Breast epithelium (tissue), 4 donors: ENCODE results near the gene SNX25. TPM values are rescaled to one million over a fixed set of nuclear protein-coding genes. Genes with fewer than 3 reads are reported as not detected.
A peak's percentile ranks its signal among the peaks of the same experiment; 100 is the strongest.

Source experiments
- DNase-seq, 2 donors: peaks; one replicate each; pipeline ENCODE4 v3.0.0-alpha.2; 2019; ENCODE audit warnings: low spot score in 2 of 2
- H3K27ac ChIP-seq, 2 donors: fragments of 200-600 bp; sonication (generic) in 1 of 2; one replicate each; pipeline ENCODE4 v1.5.1; 2016 to 2019; ENCODE audit warnings: mild to moderate bottlenecking in 1 of 2
- H3K27me3 ChIP-seq, 2 donors: fragments of 200-600 bp; sonication (generic) in 1 of 2; one replicate each; pipeline versions ENCODE4 v1.5.1 to v1.6.0; 2017 to 2019; ENCODE audit warnings: control low read depth in 1 of 2, mild to moderate bottlenecking in 1 of 2
- H3K36me3 ChIP-seq: fragments of 200-600 bp; one replicate; pipeline ENCODE4 v1.5.1; 2019
- H3K4me1 ChIP-seq, 2 donors: fragments of 200-600 bp; sonication (generic); one replicate each; pipeline ENCODE4 v1.5.1; 2016 to 2019; ENCODE audit warnings: control low read depth in 1 of 2
- H3K4me3 ChIP-seq, 3 donors: fragments of 200-600 bp; sonication (generic); 1 replicate in 2 of 3; 2 replicates in 1 of 3; pipeline ENCODE4 v1.5.1; 2016 to 2019; ENCODE audit warnings: mild to moderate bottlenecking in 3 of 3, moderate library complexity in 2 of 3
- H3K9me3 ChIP-seq, 2 donors: fragments of 200-600 bp; sonication (generic) in 1 of 2; one replicate each; pipeline ENCODE4 v1.5.1; 2016 to 2019; ENCODE audit warnings: control low read depth in 1 of 2
- POLR2A ChIP-seq: fragments of 450-650 bp; IDR thresholded peaks from one replicate; pipeline ENCODE4 v1.6.1; 2016; ENCODE audit warnings: antibody characterized with exemption, mild to moderate bottlenecking, moderate library complexity
- POLR2AphosphoS5 ChIP-seq, 3 donors: sonication (generic); formaldehyde crosslinking; IDR thresholded peaks; one replicate each; pipeline ENCODE4 v1.6.1; 2017; ENCODE audit warnings: antibody characterized with exemption in 3 of 3
- intact Hi-C: fragments of 100-400 bp; cut with DNase I; formaldehyde crosslinking; loops from one replicate; pipeline ENCODE4 v1.15.1; 2023; ENCODE audit warnings: low total_unique reads
- total RNA-seq, 3 donors: library from RNA; depleted of rRNA; stranded (reverse); fragments of >200 nt; gene quantifications; one replicate each; pipeline ENCODE4 v1.1.0, GENCODE V29; 2016
- TF ChIP-seq, protein P1 (sequence below), 3 donors: fragments of 450-650 bp; IDR thresholded peaks; one replicate each; pipeline ENCODE4 v1.5.1; 2016 to 2017; ENCODE audit warnings: antibody characterized with exemption in 3 of 3, mild to moderate bottlenecking in 3 of 3, moderate library complexity in 3 of 3

The SNX25 gene
- total RNA-seq, 3 donors from 2014 or later, result 16.8 to 30.1 (median 29.8) TPM

GRCh38 chr4:185379326-185380295, 170.2 kb downstream of the SNX25 start:
- H3K27me3 ChIP-seq, result no peaks in the 10 kb centered on the region

DNA sequence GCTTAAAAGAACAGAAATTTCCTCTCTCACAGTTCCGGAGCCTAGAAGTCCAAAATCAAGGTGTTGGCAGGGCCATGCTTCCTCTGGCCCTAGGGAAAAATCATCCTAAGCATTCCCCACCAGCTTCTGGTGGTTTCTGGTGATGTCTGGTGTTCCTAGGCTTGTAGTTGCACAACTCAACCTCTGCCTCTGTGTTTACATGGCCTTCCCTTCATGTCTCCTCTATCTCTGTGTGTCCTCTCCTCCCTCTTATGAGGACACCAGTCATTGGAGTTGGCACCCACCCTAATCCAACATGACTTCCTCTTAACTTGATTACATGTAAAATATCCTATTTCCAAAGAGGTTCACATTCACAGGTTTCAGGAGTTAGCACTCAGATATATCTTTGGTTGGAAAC, 170.9 kb downstream of the SNX25 start:
- no peak for DNase-seq
- H3K36me3 ChIP-seq, result no peaks in the 10 kb centered on the region
- no peaks in the 10 kb centered on the region for H3K27me3 ChIP-seq
- no peak for TF ChIP-seq POLR2A
- no peak for TF ChIP-seq POLR2AphosphoS5 (IDR thresholded peaks at IDR 0.05)
- TF ChIP-seq, protein P1, sequence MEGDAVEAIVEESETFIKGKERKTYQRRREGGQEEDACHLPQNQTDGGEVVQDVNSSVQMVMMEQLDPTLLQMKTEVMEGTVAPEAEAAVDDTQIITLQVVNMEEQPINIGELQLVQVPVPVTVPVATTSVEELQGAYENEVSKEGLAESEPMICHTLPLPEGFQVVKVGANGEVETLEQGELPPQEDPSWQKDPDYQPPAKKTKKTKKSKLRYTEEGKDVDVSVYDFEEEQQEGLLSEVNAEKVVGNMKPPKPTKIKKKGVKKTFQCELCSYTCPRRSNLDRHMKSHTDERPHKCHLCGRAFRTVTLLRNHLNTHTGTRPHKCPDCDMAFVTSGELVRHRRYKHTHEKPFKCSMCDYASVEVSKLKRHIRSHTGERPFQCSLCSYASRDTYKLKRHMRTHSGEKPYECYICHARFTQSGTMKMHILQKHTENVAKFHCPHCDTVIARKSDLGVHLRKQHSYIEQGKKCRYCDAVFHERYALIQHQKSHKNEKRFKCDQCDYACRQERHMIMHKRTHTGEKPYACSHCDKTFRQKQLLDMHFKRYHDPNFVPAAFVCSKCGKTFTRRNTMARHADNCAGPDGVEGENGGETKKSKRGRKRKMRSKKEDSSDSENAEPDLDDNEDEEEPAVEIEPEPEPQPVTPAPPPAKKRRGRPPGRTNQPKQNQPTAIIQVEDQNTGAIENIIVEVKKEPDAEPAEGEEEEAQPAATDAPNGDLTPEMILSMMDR (IDR thresholded peaks at IDR 0.05), result no peak
- no peaks in the 10 kb centered on the region for H3K9me3 ChIP-seq
- intact Hi-C loops, result no loop called here
- no peaks in the 10 kb centered on the region for H3K4me1 ChIP-seq
- H3K27ac ChIP-seq, result peak overlapping the region; percentile 46 to 75
- H3K4me3 ChIP-seq, result no peak overlapping the region

More at GRCh38 chr4:185379326-185380295, 170.2 kb downstream of the SNX25 start:
- Histone ChIP-seq H3K36me3 (no peaks in the 10 kb centered on the region), H3K9me3 (no peaks in the 10 kb centered on the region), H3K4me3 (peak overlapping the region in 1 of 3 donors; percentile 18), H3K4me1 (no peaks in the 10 kb centered on the region), H3K27ac (peak overlapping the region; percentile 46 to 75)
- TF ChIP-seq, protein P1 (IDR thresholded peaks at IDR 0.05), result no peak
- TF ChIP-seq POLR2AphosphoS5 (IDR thresholded peaks at IDR 0.05) (no peak), POLR2A (no peak)
- peak in 1 of 2 donors; percentile 49 for DNase-seq
- intact Hi-C loops, result no loop called here

- no peaks in the 10 kb centered on the region for H3K36me3 ChIP-seq
- H3K4me1 ChIP-seq, result no peaks in the 10 kb centered on the region
- DNase-seq, result no peak
- peak overlapping the region in 1 of 2 donors; percentile 75 for H3K27ac ChIP-seq
- no peaks in the 10 kb centered on the region for H3K27me3 ChIP-seq
- no peak overlapping the region for H3K4me3 ChIP-seq
- H3K9me3 ChIP-seq, result no peaks in the 10 kb centered on the region
- TF ChIP-seq, protein P1 (IDR thresholded peaks at IDR 0.05), result no peak
- TF ChIP-seq POLR2A (no peak), POLR2AphosphoS5 (IDR thresholded peaks at IDR 0.05) (no peak)
- intact Hi-C loops, result no loop called here
These were observed 172.1 kb downstream of the SNX25 start for GRCh38 chr4:185381288-185382196.

- H3K4me1 ChIP-seq, result no peaks in the 10 kb centered on the region
- H3K27me3 ChIP-seq, result no peaks in the 10 kb centered on the region
- no peaks in the 10 kb centered on the region for H3K9me3 ChIP-seq
- no peak overlapping the region for H3K27ac ChIP-seq
- no peak for DNase-seq
- intact Hi-C loops, result no loop called here
- no peak overlapping the region for H3K4me3 ChIP-seq
- TF ChIP-seq, protein P1 (IDR thresholded peaks at IDR 0.05), result no peak
- TF ChIP-seq POLR2A (no peak), POLR2AphosphoS5 (IDR thresholded peaks at IDR 0.05) (no peak)
- H3K36me3 ChIP-seq, result no peaks in the 10 kb centered on the region
These were observed 173.4 kb downstream of the SNX25 start for GRCh38 chr4:185382754-185383153.
